HFFc6 (cell line): ENCODE results near the gene FAM180B. TPM values are rescaled to one million over a fixed set of nuclear protein-coding genes. Genes with fewer than 3 reads are reported as not detected.

Source experiments
- DNase-seq: peaks from one replicate; pipeline ENCODE4 v3.0.0-alpha.2; 2018
- H3K27ac Mint-ChIP-seq: 2 replicates; pipeline ENCODE4 v1.8.0; 2020; ENCODE audit warnings: mild to moderate bottlenecking, mixed read lengths
- H3K27me3 Mint-ChIP-seq: 2 replicates; pipeline ENCODE4 v1.8.0; 2021; ENCODE audit warnings: mild to moderate bottlenecking, moderate library complexity, mixed read lengths; ENCODE audit not compliant: insufficient read depth
- H3K36me3 Mint-ChIP-seq: 2 replicates; pipeline ENCODE4 v1.8.0; 2021; ENCODE audit warnings: low read depth, mixed read lengths
- H3K4me1 Mint-ChIP-seq: 2 replicates; pipeline ENCODE4 v1.8.0; 2020; ENCODE audit warnings: low read depth, mixed read lengths
- H3K4me3 Mint-ChIP-seq: 2 replicates; pipeline ENCODE4 v1.8.0; 2020; ENCODE audit warnings: mild to moderate bottlenecking, moderate library complexity, mixed read lengths
- H3K9me3 Mint-ChIP-seq: 2 replicates; pipeline ENCODE4 v1.8.0; 2020; ENCODE audit warnings: mild to moderate bottlenecking, mixed read lengths
- CTCF ChIP-seq: fragments of 200-600 bp; sonication (generic); IDR thresholded peaks from 2 replicates; pipeline ENCODE4 v1.5.0; 2021; ENCODE audit warnings: antibody characterized with exemption, mild to moderate bottlenecking
- total RNA-seq, 6 experiments: library from RNA; stranded (reverse); fragmentation: NEBNext Ultra II Directional; extraction: Animal tissue kit (Norgen Biotek cat#: 25700); gene quantifications; 2 replicates in 1 of 6; 3 replicates in 5 of 6; pipeline ENCODE4 v1.2.3, GENCODE V29; 2021

Gene FAM180B
- total RNA-seq, 6 experiments from 2014 or later, result not detected

DNA sequence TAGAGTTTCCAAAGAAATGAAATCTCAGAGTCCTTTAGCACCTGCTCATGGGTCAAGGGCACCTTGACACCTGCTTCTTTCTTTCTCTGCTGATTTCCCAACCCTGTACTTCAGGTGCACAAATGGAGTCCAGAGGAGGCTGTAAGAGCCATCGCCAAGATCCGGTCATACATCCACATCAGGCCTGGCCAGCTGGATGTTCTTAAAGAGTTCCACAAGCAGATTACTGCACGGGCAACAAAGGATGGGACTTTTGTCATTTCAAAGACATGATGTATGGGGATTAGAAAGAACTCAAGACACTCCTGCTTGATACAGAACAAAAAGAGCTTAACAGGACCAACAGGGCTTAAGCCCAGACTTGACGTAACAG is 15.1 kb upstream of the FAM180B start:
- Mint-ChIP-seq H3K27ac (peak overlapping the region; percentile 79), H3K27me3 (no peaks in the 10 kb centered on the region), H3K36me3 (peaks cover 17% of the 10 kb centered on the region; the same call in 1 of the 2 replicates), H3K4me3 (no peak overlapping the region), H3K9me3 (no peaks in the 10 kb centered on the region), H3K4me1 (peaks cover 39% of the 10 kb centered on the region)
- TF ChIP-seq CTCF, result no peak
- no peak for DNase-seq

GRCh38 chr11:47571895-47572294 is 14.6 kb upstream of the FAM180B start:
- H3K4me3 Mint-ChIP-seq, result peak overlapping the region; percentile 52
- no peaks in the 10 kb centered on the region for H3K9me3 Mint-ChIP-seq
- DNase-seq, result peak; percentile 77
- H3K27ac Mint-ChIP-seq, result peak overlapping the region; percentile 79
- TF ChIP-seq CTCF, result no peak
- no peaks in the 10 kb centered on the region for H3K27me3 Mint-ChIP-seq
- H3K4me1 Mint-ChIP-seq, result peaks cover 36% of the 10 kb centered on the region
- peaks cover 12% of the 10 kb centered on the region; the same call in 1 of the 2 replicates for H3K36me3 Mint-ChIP-seq

GRCh38 chr11:47572715-47573255 is 13.7 kb upstream of the FAM180B start:
- Mint-ChIP-seq H3K4me3 (peak overlapping the region; percentile 52; the same call in 1 of the 2 replicates), H3K36me3 (peaks cover 12% of the 10 kb centered on the region; the same call in 1 of the 2 replicates), H3K27ac (peak overlapping the region; percentile 79), H3K4me1 (peaks cover 44% of the 10 kb centered on the region), H3K27me3 (no peaks in the 10 kb centered on the region), H3K9me3 (no peaks in the 10 kb centered on the region)
- no peak for TF ChIP-seq CTCF
- DNase-seq, result no peak

DNA sequence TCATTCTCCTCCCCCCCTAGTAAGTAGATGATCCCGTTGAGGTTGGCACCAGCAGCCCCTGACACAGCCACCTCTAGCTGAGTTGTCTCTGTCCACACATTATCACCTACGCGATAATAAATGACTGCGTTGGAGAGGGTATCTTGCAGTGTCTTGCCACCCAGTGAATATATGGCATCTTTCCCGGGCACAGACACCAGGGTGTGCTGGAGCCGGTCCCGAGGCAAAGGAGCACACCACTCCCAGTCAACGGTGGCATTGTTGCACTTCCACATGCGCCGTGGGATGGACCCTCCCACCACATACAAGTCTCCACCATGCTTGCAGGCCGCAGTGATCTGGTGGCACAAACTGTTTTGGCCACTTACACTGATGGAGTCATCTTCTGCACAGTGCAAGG is 13.2 kb upstream of the FAM180B start:
- Mint-ChIP-seq H3K9me3 (no peaks in the 10 kb centered on the region), H3K4me3 (no peak overlapping the region), H3K27ac (no peak overlapping the region), H3K27me3 (no peaks in the 10 kb centered on the region), H3K4me1 (peaks cover 49% of the 10 kb centered on the region), H3K36me3 (peaks cover 12% of the 10 kb centered on the region; the same call in 1 of the 2 replicates)
- DNase-seq, result no peak
- TF ChIP-seq CTCF, result no peak

DNA sequence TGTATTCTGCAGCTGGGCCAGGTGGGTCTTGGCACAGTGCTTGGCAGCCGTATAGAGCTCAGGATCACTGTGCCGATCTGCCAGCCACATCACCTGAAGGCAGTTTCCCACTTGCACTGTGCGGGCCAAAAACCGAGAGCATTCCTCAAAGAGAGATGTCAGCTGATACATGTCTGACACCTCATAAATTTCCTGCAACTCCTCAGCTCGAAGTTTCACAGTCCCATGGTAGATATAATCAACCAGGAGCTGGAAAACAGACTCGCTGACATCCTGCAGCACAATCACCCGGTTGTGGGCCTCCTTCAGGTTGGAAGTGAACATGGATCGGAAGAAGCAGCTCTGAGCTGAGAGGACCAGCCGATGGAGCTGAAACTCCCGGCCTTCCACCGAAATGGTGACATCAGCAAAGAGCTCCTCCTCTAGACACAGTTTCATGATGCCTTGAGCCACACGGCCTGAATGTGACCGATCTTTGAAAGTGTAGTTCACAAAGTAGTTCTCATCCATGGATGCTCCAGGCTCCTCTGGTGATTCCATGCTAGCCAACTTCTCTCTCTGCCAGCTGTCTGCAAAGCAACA is 8.9 kb upstream of the FAM180B start:
- TF ChIP-seq CTCF, result no peak
- peak overlapping the region; percentile 96 for H3K27ac Mint-ChIP-seq
- H3K4me1 Mint-ChIP-seq, result peaks cover 44% of the 10 kb centered on the region
- H3K27me3 Mint-ChIP-seq, result no peaks in the 10 kb centered on the region
- peak overlapping the region; percentile 99 for H3K4me3 Mint-ChIP-seq
- H3K9me3 Mint-ChIP-seq, result no peaks in the 10 kb centered on the region
- peaks cover 18% of the 10 kb centered on the region for H3K36me3 Mint-ChIP-seq
- DNase-seq, result peak; percentile 33
